ENCODE results near the gene F12.

DNA sequence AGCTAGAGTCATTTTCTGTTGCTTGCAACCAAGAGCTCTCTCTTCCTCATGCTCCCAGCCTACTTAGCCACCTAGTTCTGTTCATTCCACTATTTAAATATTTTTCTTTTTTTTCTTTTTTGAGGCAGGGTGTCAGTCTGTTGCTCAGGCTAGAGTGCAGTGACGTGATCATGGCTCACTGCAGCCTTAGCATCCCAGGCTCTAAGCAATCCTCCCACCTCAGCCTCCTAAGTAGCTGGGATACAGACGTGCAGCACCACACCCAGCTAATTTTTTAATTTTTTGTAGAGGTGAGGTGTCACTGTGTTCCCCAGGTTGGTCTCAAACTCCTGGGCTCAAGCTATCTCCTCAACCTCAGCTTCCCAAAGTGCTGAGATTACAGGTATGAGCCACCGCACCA is 5.1 kb upstream of the F12 start:
- TF ChIP-seq ATF2 (CRISPR knock-in tag; IDR thresholded peaks at IDR 0.05; ENCODE audit: borderline replicate concordance, low read depth): no peak
- no peak for TF ChIP-seq CTCF (IDR thresholded peaks at IDR 0.05)
- TF ChIP-seq ZNF219 (CRISPR knock-in tag; IDR thresholded peaks at IDR 0.05; ENCODE audit: borderline replicate concordance): no peak
- no peak for TF ChIP-seq ZNF138 (CRISPR knock-in tag; conservative IDR thresholded peaks at IDR 0.05)
- no peak for TF ChIP-seq RELA (CRISPR knock-in tag; IDR thresholded peaks at IDR 0.05; ENCODE audit: borderline replicate concordance)

Data from WTC11 (cell line).